ENCODE results near the gene OCA2.

Gene OCA2

DNA sequence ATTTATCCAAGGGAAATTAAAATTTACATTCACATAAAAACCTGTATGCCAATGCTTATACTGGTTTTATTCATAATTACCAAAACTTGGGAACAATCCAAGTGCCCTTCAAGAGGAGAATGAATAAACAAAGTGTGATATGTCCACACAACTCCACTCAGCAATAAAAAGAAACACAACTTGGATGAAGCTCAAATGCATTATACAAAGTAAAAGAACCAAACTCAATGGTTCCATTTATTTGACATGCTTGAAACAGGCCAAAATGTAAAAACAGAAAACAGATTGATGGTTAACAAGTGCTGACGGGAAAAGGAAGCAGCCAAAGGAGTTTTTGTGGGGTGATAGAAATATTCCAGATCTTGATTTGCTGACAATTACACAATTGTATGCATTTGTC lies 23.5 kb downstream of the OCA2 start:
- DNase-seq = no peak

- DNase-seq = no peak
Observed at GRCh38 chr15:28068930-28069329, 30.2 kb downstream of the OCA2 start.

DNA sequence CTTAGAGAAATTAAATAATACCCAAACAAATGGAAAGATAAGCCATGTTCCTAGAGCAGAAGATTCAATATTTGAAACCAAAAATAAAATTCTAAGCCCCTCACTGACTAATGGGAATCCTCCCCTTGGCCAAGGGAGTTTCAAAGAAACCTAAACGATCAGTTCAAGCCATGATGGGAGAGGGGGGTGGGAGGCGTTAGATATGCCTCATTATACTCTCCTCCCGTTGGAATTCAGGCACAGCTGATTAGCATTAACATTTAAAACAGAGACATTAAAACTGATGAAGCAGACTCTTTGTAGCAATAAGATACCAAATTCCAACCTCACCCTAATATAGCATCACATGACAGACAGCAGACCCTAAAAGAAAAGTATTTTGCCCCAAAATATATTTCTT lies 32.9 kb downstream of the OCA2 start:
- DNase-seq = no peak

GRCh38 chr15:28060005-28060404 lies 39.1 kb downstream of the OCA2 start:
- no peak for DNase-seq

- no peak for DNase-seq
Observed at GRCh38 chr15:28058082-28058481, 41.0 kb downstream of the OCA2 start.

DNA sequence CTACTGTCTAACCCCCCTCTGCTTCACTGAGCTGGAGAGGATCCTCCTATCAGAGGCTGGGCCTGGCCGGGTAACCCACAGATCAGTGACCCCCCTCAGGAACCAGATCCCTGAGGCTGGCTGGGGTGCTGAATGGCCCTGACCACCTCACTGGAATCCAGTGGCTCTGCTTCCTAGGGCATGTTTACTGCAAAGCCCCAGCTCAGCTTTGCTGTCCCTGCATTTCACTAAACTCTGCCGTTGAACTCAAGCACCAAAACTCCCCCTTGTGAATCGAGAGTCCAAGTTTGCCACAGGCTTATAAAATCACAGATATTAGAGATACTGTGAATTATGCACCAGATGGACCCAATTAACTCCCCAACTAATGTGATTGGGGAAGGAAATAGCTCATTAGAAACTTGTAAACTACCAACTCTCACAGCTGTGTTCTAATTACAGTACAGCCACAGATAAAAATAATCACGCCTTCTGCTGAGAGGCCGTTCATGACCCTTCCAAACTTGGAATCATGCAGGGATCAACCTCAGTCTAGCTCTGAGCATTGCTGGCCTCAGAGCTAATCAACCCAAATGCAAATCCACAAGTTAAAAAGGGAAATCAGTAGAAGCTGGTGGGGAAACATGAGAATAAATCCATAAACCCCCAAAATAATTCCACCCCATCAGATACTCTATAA lies 47.0 kb downstream of the OCA2 start:
- no peak for DNase-seq

- no peak for DNase-seq
Observed at GRCh38 chr15:28049581-28049980, 49.5 kb downstream of the OCA2 start.

DNA sequence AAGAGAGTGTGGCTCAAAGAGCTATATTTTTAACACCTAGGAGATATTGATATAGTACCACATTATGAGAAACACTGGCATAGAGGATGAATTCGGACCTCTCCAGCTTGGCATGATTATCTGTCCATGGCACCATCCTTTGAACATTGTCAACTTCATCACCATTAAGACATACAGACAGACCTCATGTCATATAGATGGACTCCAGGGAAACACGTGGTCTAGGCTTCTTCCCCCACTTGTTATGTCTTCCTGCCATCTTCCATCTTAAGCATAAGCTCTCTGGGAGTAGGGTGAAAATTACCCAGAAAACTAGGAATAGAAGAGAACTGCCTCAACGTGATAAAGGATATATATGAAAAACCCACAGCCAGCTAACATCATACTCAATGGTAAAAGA lies 51.8 kb downstream of the OCA2 start:
- DNase-seq = no peak

DNA sequence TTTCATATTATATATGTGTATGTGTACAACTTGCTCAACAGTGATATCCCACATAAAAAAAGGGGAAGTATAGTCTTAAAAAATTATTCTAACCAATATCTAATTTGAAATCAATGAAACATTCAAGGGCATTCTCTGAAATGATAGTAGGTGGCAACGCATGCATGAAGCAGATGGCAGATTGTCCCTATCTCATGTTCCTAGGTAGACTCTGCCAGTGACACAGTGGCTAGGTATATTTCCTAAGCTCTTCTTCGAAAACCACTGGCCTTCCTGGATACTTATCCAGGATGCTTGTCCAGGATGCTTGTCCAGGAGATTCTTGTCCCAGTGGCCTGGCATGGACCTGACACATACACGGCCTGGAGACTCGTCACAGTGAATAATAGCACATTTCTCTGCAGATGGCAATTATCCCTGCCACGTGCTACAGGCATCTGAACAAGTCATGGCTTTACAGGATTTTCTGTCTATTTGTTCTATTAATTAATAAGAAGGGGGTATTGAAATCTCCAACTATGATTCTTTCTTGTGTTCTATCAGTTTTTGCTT lies 54.9 kb downstream of the OCA2 start:
- no peak for DNase-seq

GRCh38 chr15:28043691-28044091 lies 55.4 kb downstream of the OCA2 start:
- no peak for DNase-seq

- DNase-seq = no peak
Observed at GRCh38 chr15:28037969-28038590, 61.0 kb downstream of the OCA2 start.

DNA sequence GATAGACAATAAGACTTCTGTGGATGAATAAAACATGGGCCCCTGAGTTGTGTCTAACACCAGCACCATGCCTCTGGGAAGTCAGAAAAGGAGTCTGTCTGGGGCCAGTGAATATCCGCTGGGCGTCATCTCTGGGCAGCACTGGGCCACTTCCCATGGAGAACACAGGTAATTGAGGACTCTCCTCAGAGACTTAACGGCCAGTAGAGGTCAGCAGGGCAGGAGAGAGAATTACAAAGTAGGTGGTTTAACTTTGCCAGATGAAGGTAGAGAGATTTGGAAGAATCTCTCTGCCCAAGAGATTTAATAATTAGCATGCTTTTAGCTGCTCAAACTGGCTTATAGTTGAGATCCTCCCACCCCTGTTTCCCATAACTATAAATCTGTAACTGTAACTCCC lies 65.7 kb downstream of the OCA2 start:
- DNase-seq = no peak

- DNase-seq = no peak
Observed at GRCh38 chr15:28030801-28031200, 68.3 kb downstream of the OCA2 start.

DNA sequence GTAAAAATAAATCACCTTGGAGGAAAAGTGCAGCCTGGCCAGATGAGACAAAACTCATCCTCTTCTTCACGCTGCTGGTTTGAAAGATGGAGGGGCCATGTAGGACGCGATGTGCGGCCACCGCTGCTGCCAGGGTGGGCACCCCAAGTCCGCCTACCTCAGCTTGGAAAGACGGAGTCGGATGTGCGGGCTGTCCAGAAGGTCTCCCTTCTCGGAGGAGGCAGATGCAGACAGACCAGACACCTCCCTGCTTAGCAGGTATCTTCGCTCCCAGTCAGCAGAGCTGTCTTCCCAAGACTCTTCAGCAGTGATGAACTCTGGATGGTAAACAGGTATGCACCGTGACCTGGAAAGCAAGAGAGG lies 71.4 kb downstream of the OCA2 start:
- DNase-seq = no peak

DNA sequence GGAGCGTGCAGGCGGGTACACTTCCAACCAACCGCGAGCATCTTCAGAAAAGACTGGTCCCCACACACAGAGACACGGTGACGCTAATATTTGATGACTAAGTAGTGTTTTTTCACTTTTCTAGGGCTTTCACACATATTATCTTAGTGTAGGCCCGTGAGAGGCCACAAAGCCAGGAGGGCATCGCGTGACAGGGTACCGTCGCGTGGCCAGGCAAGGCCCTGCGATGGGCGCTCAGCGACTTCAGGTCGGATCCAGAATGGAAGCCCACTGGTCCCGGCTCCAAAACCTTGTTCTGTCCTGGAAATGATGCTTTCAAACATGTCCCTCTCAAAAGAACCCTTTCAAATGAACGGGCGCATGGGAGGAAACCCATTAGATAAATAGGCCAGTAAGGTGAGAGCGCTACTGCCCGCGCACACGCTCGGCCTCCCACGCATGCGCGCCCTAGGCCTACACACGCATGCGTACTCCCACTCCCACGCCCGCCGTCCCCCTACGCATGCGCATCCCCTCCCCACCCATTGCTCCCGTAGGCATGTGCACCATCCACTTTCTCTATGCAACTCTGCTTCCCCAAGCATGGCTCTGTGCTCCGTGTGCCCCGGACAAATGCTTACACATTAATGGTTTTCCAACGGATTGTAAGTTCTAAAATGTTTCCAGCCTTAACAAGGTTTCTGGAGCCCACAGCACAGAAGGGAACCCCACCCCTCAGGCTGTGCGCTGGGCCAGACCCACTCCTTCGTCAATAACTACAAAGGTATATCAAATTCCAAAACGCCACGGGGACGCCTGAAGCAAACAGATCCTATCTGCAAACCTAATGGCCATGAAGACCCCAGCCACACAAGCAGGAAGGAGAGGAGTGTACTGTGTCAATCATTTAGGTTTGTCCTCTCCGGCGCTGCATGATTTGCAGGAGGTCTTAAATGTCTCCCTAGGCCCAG lies 72.1 kb downstream of the OCA2 start:
- DNase-seq = no peak

GRCh38 chr15:28026221-28026620 lies 72.9 kb downstream of the OCA2 start:
- no peak for DNase-seq

DNA sequence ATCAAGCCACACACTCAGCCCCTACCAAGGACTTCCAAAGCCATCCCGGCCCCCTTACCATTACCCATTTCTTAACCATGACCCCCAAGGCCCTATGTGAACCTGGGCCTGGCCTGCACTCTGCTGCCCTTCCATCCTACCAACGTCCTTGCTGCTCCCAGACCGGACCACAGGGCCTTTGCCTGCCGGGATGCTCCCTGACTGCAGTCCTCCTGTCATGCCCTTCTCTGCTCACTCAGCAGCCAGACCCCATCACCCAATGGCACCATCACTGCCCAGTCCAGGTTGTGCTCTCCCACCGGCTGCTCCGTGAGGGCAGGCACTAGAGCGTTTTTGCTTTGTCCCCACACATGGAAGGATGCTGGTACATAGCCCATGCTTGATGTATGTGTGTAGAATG lies 73.7 kb downstream of the OCA2 start:
- DNase-seq = no peak

DNA sequence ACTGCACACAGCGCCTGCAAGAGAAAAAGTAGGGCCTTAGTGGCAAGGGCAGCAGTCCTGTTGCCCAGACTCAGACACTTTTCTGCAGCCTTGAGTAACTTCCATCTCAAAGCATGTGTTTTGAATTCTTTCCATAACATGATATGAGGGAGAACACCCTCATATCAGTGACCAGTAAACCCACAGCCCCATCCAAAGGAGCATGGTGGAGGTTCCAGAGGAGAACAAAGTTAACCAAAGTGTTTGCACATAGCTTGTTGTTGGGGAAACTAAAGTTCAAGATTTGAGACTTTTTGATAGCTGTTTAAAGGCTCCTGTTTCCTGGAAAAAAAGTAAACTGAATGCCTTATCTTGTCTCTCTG lies 74.2 kb downstream of the OCA2 start:
- DNase-seq = no peak

GRCh38 chr15:28023933-28024888 lies 74.9 kb downstream of the OCA2 start:
- no peak for DNase-seq

DNA sequence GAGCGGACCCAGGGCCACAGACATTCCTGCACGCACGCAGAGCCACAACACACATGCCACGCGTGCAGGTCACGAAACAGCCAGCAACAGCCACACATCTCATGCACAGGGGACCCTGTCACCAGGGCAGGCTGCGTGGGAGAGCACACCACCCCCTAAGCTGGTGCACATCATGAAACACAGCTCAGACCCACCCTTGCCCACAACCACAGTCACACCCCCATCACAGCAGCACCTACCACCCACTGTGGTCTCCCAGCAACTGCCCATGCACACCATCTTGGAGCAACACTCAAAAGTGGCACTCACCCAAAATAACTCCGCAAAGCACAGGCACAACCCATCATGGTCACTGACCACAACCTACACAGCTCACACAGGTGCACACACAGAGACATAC lies 75.7 kb downstream of the OCA2 start:
- DNase-seq = no peak

DNA sequence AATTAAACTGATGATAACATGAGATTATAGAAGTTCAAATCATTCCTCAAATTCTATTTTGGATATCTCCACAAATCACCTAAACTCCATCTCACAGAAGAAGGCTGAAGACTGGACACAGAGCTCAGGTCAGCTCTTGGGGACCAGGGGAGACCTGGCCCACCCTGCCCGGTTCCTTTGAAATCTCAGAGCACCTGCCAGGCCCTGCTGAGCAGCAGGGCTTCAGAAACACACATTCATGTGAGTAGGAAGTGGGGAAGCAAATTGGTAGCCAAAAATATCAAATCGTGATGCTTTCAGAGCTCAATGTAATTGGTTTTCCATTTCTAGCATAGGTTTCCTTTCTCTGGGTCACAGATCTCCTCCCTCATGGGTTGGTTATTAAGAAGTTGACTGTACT lies 76.2 kb downstream of the OCA2 start:
- no peak for DNase-seq

- DNase-seq = no peak
Observed at GRCh38 chr15:28022181-28022580, 76.9 kb downstream of the OCA2 start.
